Vagina (tissue), 2 donors: Measurements from ENCODE around the gene DNAH3. TPM values are rescaled to one million over a fixed set of nuclear protein-coding genes. Genes with fewer than 3 reads are reported as not detected.
A peak's percentile ranks its signal among the peaks of the same experiment; 100 is the strongest.

Experiments used
- DNase-seq, 2 donors: peaks; one replicate each; pipeline ENCODE4 v3.0.0-alpha.2; 2017; ENCODE audit errors: extremely low spot score in 2 of 2
- H3K27ac ChIP-seq: fragments of 200-600 bp; sonication (generic); one replicate; pipeline ENCODE4 v1.5.1; 2019
- H3K27me3 ChIP-seq: fragments of 200-600 bp; sonication (generic); one replicate; pipeline ENCODE4 v1.5.1; 2019
- H3K36me3 ChIP-seq, 2 donors: fragments of 200-600 bp; sonication (generic); one replicate each; pipeline ENCODE4 v1.5.1; 2017 to 2019
- H3K4me1 ChIP-seq: fragments of 200-600 bp; sonication (generic); one replicate; pipeline ENCODE4 v1.5.1; 2019
- H3K4me3 ChIP-seq, 2 donors: fragments of 200-600 bp; sonication (generic); 1 replicate in 1 of 2; 2 replicates in 1 of 2; pipeline ENCODE4 v1.5.1; 2016 to 2019
- H3K9me3 ChIP-seq: fragments of 200-600 bp; sonication (generic); one replicate; pipeline ENCODE4 v1.5.1; 2019
- CTCF ChIP-seq, 3 experiments: fragments of 450-650 bp in 2 of 3; fragments of 200-600 bp in 1 of 3; sonication (generic) in 1 of 3; IDR thresholded peaks; one replicate each; pipeline ENCODE4 v1.5.1; 2017 to 2019; ENCODE audit warnings: antibody characterized with exemption in 3 of 3, mild to moderate bottlenecking in 2 of 3, moderate library complexity in 2 of 3
- POLR2A ChIP-seq, 2 donors: fragments of 450-650 bp; IDR thresholded peaks; one replicate each; pipeline ENCODE4 v1.6.1; 2017; ENCODE audit warnings: antibody characterized with exemption in 2 of 2, mild to moderate bottlenecking in 2 of 2, moderate library complexity in 2 of 2
- POLR2AphosphoS5 ChIP-seq, 2 donors: sonication (generic); formaldehyde crosslinking; IDR thresholded peaks; one replicate each; pipeline ENCODE4 v1.9.0; 2017; ENCODE audit warnings: antibody characterized with exemption in 2 of 2, mild to moderate bottlenecking in 2 of 2, low read depth in 1 of 2; ENCODE audit not compliant: insufficient read depth in 1 of 2
- intact Hi-C: fragments of 100-400 bp; cut with DNase I; formaldehyde crosslinking; loops from one replicate; pipeline ENCODE4 v1.15.1; 2023
- total RNA-seq: library from RNA; depleted of rRNA; stranded (reverse); fragments of >200 nt; gene quantifications from one replicate; pipeline ENCODE4 v1.2.3, GENCODE V29; 2016

The DNAH3 gene
- total RNA-seq, 1 donor from 2014 or later, result 0.25 TPM

DNA sequence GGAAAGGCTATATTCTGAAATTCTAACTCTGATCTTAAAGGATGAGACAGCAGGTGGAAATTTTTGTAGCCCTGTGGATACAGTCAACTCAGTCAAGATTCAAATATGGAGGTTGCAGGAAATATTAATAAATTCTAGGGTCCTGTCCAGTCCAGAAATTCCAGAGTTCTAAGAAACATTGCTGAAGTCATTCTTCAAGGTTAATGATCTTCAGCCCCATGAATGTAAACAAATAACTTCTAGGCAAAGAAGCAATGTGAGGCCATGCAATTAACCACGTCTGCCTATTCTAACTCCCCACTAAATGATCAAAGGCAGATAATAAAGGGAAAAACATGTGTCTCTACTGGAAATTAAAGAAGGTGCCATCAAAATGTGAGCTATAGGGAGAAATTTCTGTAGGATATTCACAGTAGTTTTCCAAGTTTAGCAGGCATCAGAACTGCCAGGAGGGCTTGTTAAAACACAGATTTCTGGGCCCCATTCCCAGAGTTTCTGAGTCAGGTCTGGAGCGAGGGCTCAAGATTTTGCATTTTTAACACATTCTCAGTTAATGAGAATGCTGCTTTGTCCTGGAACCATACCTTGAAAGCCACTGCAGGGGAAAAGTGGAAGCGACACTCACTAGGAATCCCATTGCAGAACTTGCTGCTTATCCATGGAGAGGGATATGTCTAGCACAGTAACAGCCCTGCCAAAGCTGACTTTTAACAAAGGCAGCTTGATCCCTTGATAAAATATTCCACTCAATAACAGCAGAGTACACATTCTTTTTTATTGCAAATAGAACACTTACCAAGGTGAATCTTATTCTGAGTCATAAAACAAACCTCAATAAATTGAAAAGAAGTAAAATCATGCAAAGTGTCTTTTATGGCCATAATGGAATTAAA is 61.8 kb downstream of the DNAH3 start:
- Histone ChIP-seq H3K4me3 (no peak overlapping the region), H3K36me3 (no peaks in the 10 kb centered on the region), H3K4me1 (no peaks in the 10 kb centered on the region), H3K9me3 (no peaks in the 10 kb centered on the region), H3K27ac (no peak overlapping the region), H3K27me3 (no peaks in the 10 kb centered on the region)
- DNase-seq, result no peak
- intact Hi-C loops, result no loop called here
- TF ChIP-seq POLR2A (IDR thresholded peaks at IDR 0.05) (no peak), CTCF (IDR thresholded peaks at IDR 0.05) (no peak), POLR2AphosphoS5 (IDR thresholded peaks at IDR 0.05; ENCODE audit: insufficient read depth in 1 of 2, low read depth in 1 of 2) (no peak)

- TF ChIP-seq CTCF (IDR thresholded peaks at IDR 0.05) (no peak), POLR2AphosphoS5 (IDR thresholded peaks at IDR 0.05; ENCODE audit: insufficient read depth in 1 of 2, low read depth in 1 of 2) (no peak), POLR2A (IDR thresholded peaks at IDR 0.05) (no peak)
- intact Hi-C loops, result no loop called here
- H3K27ac ChIP-seq, result no peak overlapping the region
These were observed 62.5 kb downstream of the DNAH3 start for GRCh38 chr16:21088143-21088542.

DNA sequence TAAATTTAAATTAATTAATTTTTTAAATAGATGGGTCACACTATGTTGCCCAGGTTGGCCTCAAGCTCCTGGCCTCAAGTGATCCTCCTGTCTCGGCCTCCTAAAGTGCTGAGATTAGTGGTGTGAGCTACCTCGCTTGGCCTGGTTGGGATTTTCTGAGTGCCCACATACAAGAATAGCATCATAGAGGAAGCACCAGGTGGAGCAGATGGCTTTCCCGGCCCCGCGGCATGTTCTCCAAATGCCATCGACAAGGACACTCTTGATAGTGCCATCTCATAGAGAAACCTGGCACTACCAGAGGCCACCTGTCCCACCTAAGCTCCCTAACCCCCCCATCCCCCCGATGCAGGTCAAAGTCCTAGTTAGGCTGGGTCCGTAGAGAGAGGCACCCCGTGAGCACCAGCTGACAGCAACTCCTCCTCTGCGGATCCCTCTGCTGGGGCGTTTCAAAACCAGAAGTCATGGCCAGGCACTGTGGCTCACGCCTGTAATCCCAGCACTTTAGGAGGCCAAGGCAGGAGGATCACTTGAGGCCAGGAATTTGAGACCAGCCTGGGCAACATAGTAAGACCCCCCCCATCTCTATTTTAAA is 65.9 kb downstream of the DNAH3 start:
- no peak for DNase-seq
- H3K9me3 ChIP-seq, result no peaks in the 10 kb centered on the region
- no peak overlapping the region for H3K27ac ChIP-seq
- H3K4me1 ChIP-seq, result no peaks in the 10 kb centered on the region
- no peaks in the 10 kb centered on the region for H3K27me3 ChIP-seq
- intact Hi-C loops, result loop anchor here (5.0 kb wide), 1 partner anchor 237 kb away; no protein-coding TSS in a partner anchor
- no peaks in the 10 kb centered on the region for H3K36me3 ChIP-seq
- no peak overlapping the region for H3K4me3 ChIP-seq
- TF ChIP-seq CTCF (IDR thresholded peaks at IDR 0.05) (no peak), POLR2AphosphoS5 (IDR thresholded peaks at IDR 0.05; ENCODE audit: insufficient read depth in 1 of 2, low read depth in 1 of 2) (no peak), POLR2A (IDR thresholded peaks at IDR 0.05) (no peak)

More at GRCh38 chr16:21088143-21088542, 62.5 kb downstream of the DNAH3 start:
- Histone ChIP-seq H3K27me3 (no peaks in the 10 kb centered on the region), H3K4me3 (no peak overlapping the region), H3K9me3 (no peaks in the 10 kb centered on the region), H3K36me3 (no peaks in the 10 kb centered on the region), H3K4me1 (no peaks in the 10 kb centered on the region)
- DNase-seq, result no peak

- Histone ChIP-seq H3K4me1 (no peaks in the 10 kb centered on the region), H3K9me3 (no peaks in the 10 kb centered on the region), H3K27ac (no peak overlapping the region), H3K4me3 (no peak overlapping the region), H3K27me3 (no peaks in the 10 kb centered on the region), H3K36me3 (no peaks in the 10 kb centered on the region)
- TF ChIP-seq CTCF (IDR thresholded peaks at IDR 0.05) (peak; percentile 61 to 70 (median 69)), POLR2AphosphoS5 (IDR thresholded peaks at IDR 0.05; ENCODE audit: insufficient read depth in 1 of 2, low read depth in 1 of 2) (no peak)
- DNase-seq, result no peak
- intact Hi-C loops, result loop anchor here (5.0 kb wide), 1 partner anchor 236 kb away; no protein-coding TSS in a partner anchor
These were observed 66.8 kb downstream of the DNAH3 start for GRCh38 chr16:21083729-21084268.
